Measurements from ENCODE around the gene COBLL1. TPM values are rescaled to one million over a fixed set of nuclear protein-coding genes. Genes with fewer than 3 reads are reported as not detected.

COBLL1 gene
- total RNA-seq, 1 donor from 2014 or later: 10.5 TPM

DNA sequence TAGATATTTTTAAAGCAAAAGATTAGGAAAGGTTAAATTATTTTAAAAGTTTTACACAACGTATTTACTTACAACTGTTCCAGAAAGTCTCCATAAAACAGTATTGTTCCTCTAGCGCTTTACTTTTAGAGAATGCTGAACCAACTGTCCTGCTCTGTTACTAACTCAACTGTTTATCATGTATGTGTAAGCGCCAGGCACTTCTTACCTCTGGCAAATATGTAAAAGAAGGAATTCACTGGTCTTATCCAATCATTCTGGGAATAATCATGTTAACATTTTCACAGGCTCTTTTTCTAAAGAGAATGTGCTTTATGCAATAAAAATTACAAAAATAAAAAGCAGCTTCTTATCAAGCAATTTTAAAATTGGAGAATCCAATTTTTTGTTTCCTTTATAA lies 68.0 kb downstream of the COBLL1 start:
- Histone ChIP-seq H3K27me3 (ENCODE audit: control insufficient read depth, insufficient read depth, low read length) (no peaks in the 10 kb centered on the region), H3K36me3 (ENCODE audit: control insufficient read depth, insufficient read depth, low read length) (no peaks in the 10 kb centered on the region), H3K4me3 (ENCODE audit: low read depth, low read length) (no peak overlapping the region)
- FAIRE-seq (no peak), DNase-seq (ENCODE audit: low read depth) (no peak)
- TF ChIP-seq, protein P1, sequence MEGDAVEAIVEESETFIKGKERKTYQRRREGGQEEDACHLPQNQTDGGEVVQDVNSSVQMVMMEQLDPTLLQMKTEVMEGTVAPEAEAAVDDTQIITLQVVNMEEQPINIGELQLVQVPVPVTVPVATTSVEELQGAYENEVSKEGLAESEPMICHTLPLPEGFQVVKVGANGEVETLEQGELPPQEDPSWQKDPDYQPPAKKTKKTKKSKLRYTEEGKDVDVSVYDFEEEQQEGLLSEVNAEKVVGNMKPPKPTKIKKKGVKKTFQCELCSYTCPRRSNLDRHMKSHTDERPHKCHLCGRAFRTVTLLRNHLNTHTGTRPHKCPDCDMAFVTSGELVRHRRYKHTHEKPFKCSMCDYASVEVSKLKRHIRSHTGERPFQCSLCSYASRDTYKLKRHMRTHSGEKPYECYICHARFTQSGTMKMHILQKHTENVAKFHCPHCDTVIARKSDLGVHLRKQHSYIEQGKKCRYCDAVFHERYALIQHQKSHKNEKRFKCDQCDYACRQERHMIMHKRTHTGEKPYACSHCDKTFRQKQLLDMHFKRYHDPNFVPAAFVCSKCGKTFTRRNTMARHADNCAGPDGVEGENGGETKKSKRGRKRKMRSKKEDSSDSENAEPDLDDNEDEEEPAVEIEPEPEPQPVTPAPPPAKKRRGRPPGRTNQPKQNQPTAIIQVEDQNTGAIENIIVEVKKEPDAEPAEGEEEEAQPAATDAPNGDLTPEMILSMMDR (IDR thresholded peaks at IDR 0.05; ENCODE audit: insufficient read depth, low read length, severe bottlenecking): no peak

DNA sequence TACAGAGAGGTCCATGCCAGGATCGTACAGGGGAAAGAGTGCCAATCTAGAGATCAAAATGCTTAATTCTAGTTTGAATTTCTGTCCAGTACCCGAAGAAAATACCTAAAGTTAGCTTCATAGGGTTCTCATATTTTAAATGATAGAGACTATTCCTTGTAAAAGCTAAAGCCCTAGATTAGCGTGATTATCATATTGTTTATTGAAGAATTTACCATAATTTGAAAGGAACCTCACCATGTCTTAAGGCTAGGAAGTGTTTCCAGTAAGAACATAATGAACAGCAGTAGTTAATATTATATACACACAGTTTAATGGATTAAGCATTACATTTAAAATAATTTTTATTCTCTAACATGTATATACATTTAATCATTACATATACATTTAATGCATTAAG lies 68.5 kb downstream of the COBLL1 start:
- DNase-seq (ENCODE audit: low read depth) (no peak), FAIRE-seq (no peak)
- H3K27me3 ChIP-seq (ENCODE audit: control insufficient read depth, insufficient read depth, low read length): no peaks in the 10 kb centered on the region
- H3K36me3 ChIP-seq (ENCODE audit: control insufficient read depth, insufficient read depth, low read length): no peaks in the 10 kb centered on the region
- TF ChIP-seq, protein P1 (IDR thresholded peaks at IDR 0.05; ENCODE audit: insufficient read depth, low read length, severe bottlenecking): no peak
- no peak overlapping the region for H3K4me3 ChIP-seq (ENCODE audit: low read depth, low read length)

GRCh38 chr2:164771897-164772296 lies 69.7 kb downstream of the COBLL1 start:
- no peak overlapping the region for H3K4me3 ChIP-seq (ENCODE audit: low read depth, low read length)
- no peak for FAIRE-seq

GRCh38 chr2:164770421-164770916 lies 71.2 kb downstream of the COBLL1 start:
- FAIRE-seq (no peak), DNase-seq (ENCODE audit: low read depth) (no peak)
- Histone ChIP-seq H3K4me3 (ENCODE audit: low read depth, low read length) (no peak overlapping the region), H3K36me3 (ENCODE audit: control insufficient read depth, insufficient read depth, low read length) (no peaks in the 10 kb centered on the region), H3K27me3 (ENCODE audit: control insufficient read depth, insufficient read depth, low read length) (no peaks in the 10 kb centered on the region)
- TF ChIP-seq, protein P1 (IDR thresholded peaks at IDR 0.05; ENCODE audit: insufficient read depth, low read length, severe bottlenecking): no peak

More at GRCh38 chr2:164771897-164772296, 69.7 kb downstream of the COBLL1 start:
- TF ChIP-seq, protein P1 (IDR thresholded peaks at IDR 0.05; ENCODE audit: insufficient read depth, low read length, severe bottlenecking): no peak
- DNase-seq (ENCODE audit: low read depth): no peak
- Histone ChIP-seq H3K36me3 (ENCODE audit: control insufficient read depth, insufficient read depth, low read length) (no peaks in the 10 kb centered on the region), H3K27me3 (ENCODE audit: control insufficient read depth, insufficient read depth, low read length) (no peaks in the 10 kb centered on the region)

DNA sequence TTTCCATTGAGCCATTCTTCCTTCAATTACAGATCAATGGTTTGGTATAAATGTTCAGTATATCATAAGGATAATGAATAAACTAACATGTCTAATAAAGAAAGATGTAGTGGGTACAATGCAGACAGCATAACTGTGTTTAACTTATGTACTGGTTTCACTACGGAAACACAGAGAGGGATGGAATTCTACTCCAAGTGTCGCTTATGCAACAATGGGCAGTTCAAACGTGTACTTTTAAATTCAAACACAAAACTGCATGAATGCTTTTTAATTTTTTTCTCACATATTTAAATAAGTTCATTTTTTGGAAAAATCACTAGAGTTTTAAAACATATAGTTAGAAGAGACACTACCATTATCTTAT lies 74.7 kb downstream of the COBLL1 start:
- Histone ChIP-seq H3K4me3 (ENCODE audit: low read depth, low read length) (no peak overlapping the region), H3K36me3 (ENCODE audit: control insufficient read depth, insufficient read depth, low read length) (no peaks in the 10 kb centered on the region), H3K27me3 (ENCODE audit: control insufficient read depth, insufficient read depth, low read length) (no peaks in the 10 kb centered on the region)
- no peak for FAIRE-seq
- no peak for DNase-seq (ENCODE audit: low read depth)
- TF ChIP-seq, protein P1 (IDR thresholded peaks at IDR 0.05; ENCODE audit: insufficient read depth, low read length, severe bottlenecking): no peak
